Stimulated activated CD8-positive, alpha-beta memory T cell treated with anti-CD3 and anti-CD28 coated beads, Interleukin-4, amount 100 ng/mL, for 4 hours (primary cell): ENCODE data around the gene ZNF518A.

Experiments used
- DNase-seq, 2 donors: peaks; one replicate each; pipeline ENCODE4 v3.0.0-alpha.2; 2020; ENCODE audit warnings: low read depth in 2 of 2, low spot score in 1 of 2

The ZNF518A gene

GRCh38 chr10:96129387-96130325 lies at the start of gene ZNF518A:
Gene ZNF518A, plus strand, starts transcription at chr10:96130297. Its CDS starts 26,026 bp downstream, at chr10:96156323.
- DNase-seq, result peak; percentile 79 to 82

GRCh38 chr10:96082153-96082552 lies 47.9 kb upstream of the ZNF518A start:
- DNase-seq, result no peak

- DNase-seq, result no peak
These were observed 47.3 kb upstream of the ZNF518A start for GRCh38 chr10:96082748-96083147.

DNA sequence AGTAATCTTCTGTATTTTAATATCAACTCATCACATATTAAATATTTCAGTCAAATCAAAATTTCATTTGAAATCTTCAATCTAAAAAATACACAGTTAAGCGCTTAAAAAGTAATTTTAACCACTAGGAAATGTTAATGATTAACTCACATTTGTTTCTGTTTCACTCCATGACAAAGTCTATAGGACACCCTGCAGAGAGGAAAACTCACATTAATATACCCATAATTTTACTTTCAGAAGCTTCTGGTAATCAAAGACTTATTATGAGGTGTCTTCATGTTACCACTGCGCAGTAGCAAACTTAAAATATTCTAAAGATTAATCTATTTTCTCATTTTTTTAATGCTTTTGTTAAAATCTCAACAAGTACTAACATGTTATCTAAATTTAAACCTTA lies 41.0 kb upstream of the ZNF518A start:
- no peak for DNase-seq

- DNase-seq, result peak; percentile 83
These were observed 40.2 kb upstream of the ZNF518A start for GRCh38 chr10:96089670-96090462.

DNA sequence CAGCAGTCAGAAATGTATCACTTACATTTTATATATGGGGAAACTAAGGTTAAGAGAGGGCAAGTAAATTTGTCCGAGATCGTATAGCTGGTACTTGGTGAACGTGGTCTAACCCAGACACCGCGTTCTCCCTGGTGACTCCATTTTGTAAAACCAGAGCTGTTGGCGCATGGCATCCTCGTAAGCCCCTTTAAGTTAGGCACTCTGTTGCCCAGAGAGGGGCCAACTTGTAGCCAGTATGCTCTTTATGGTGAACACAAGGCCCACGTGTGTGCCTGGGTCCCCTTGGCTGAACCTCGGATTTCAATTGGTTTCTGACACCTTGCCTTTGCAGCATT lies 39.7 kb upstream of the ZNF518A start:
- DNase-seq, result no peak

DNA sequence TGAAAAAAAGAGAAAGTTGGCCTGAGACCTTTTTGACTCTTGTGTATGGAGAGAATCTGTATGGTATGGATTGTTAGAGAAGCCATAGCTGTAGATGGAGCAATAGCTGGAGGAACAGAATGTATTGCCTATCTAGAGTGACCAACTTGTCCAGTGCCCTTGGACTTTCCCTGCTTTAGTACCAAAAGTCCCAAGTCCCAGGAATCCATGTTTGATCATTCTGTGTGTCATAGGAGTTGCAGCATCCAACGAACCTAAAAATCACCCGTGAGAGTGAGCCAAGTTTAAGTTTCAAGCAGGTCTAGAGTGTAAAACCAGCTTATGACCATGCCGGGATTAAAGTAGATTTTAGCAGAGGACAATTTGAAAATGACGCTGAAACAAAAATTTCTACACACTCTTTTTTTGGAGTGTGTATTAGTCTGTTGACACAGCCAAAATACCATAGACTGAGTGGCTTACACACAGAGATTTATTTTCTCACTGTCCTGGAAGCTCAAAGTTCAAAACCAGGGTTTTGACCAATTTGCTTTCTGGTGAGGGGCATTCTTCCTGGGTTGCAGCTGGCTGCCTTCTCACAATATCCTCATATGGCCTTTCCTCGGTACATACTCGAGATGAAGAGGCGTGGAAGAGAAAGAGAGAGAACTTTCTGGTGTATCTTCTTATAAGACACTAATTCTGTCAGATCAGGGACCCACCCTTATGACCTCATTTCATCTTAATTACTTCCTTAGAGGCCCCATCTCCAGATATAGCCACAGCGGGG lies 36.9 kb upstream of the ZNF518A start:
- no peak for DNase-seq

GRCh38 chr10:96093948-96094347 lies 36.1 kb upstream of the ZNF518A start:
- DNase-seq, result no peak

GRCh38 chr10:96096958-96097357 lies 33.1 kb upstream of the ZNF518A start:
- no peak for DNase-seq

DNA sequence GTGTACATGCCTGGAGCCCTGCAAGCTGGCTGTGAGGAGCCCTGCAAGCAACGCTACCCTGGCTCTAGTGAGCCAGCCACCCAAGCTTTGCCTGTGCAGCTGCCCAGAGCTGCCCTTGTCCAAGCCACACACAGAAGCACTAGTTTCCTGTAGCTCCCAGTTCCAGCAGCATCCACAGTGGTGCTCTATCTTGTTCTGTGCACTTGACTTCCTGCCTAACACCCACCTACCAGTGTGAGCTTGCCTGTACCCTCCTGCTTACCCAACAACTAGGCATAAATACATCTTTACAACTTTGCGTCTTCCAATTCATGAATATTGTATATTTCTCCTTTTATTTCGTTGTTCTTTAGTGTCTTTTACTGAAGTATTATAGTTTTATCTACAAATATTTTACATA lies 32.2 kb upstream of the ZNF518A start:
- no peak for DNase-seq

- no peak for DNase-seq
These were observed 22.5 kb upstream of the ZNF518A start for GRCh38 chr10:96107623-96108038.

- no peak for DNase-seq
These were observed 17.6 kb upstream of the ZNF518A start for GRCh38 chr10:96112531-96112930.

DNA sequence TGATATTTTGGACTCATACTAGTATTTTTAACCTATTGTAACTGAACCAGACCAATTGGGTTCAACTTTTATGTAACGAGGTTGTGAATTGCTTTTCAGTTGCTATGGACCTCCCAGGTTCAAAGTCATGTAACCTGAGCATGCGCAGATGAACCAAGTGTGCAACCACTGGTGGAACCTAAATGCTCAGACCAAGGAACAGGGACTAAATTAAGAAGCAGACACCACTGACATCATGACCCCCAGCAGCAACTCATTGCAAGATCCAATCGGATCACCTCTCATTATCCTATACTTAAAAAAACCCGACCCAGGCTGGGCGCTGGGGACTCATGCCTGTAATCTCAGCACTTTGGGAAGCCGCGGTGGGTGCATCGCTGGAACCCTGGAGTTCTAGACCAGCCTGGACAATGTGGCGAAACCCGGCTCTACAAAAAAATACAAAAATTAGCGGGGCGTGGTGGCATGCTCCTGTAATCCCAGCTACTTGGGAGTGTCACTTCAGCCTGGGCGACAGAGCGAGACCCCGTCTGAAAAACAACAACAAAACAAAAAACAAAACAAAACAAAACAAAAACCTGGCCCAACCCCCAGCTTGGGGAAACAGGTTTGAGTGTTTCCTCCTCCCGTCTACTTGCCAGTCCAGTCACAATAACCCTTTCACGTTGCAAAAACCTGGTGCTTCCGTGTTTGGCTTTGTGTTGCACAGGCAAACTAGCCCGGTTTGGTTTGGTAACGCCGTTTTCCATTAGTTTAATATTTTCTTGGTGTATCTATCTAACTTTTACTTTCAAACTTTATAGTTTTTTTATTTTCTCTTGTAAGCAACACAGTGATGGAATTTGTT lies 11.3 kb upstream of the ZNF518A start:
- DNase-seq, result no peak

DNA sequence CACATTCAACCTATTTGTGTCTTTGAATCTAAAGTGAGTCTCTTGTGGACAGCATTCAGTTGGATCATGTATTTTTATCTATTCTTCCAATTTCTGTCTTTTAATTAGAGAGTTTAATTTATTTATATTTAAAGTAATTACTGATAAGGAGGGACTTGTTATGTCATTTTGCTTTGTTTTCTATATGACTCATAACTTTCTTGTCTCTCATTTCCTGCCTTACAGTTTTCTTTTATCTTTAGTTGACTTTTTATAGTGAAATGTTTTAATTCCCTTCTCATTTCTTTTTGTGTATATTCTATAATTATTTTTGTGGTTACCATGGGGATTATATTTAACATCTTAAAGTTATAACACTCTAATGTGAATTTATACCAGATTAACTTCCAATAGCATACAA lies 7.3 kb upstream of the ZNF518A start:
- no peak for DNase-seq

DNA sequence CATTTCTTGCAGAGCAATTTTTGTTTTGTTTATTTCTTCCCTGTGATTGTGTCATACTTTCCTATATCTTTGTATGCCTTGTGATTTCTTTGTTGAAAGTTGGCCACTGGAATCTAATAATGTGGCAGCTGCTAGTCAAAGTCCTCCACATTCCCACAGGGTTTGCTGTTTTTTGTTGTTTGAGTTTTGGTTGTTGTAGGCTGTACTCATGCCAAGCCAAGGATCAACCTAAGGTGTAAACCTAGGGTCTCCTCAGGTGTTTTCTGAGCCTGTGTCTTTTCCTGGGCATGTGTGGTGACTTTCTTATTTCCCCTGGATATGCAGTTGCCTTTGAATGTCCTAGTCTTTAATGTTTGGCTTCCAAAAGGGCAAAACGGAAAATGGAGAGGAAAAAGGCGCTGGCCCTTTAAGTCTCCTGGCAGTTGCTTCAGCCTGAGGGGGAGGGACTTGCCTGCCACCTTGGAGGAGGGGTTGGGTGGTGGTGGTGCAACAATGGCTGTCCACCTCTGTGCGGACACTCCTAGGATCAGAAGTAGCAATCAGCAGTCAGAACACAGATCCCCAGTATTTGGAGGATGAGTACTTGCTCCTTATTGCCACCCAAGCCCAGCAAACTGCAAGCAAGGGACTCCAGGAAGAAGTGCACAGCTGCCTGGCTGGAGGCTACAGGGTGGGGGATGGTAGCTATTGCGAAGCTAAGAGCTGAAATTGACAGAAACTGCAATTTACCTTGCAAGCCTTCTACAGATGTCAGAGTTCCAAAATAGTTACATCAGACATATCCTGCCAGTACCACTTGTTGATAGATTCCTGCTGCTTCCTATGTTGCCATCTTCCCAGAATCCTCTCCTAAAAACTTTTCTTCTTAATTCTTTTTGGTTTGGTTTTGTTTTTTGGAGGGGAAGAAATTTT lies 5.6 kb upstream of the ZNF518A start:
- DNase-seq, result no peak

- no peak for DNase-seq
These were observed 5.0 kb upstream of the ZNF518A start for GRCh38 chr10:96125142-96125515.

GRCh38 chr10:96130326-96130995 lies 364 bp downstream of the ZNF518A start:
- peak in 1 of 2 donors; percentile 46 for DNase-seq

- DNase-seq, result no peak
These were observed 1.5 kb downstream of the ZNF518A start for GRCh38 chr10:96131621-96132020.

- DNase-seq, result no peak
These were observed 3.0 kb downstream of the ZNF518A start for GRCh38 chr10:96133135-96133534.
